NCI-H128 (cell line): ENCODE measurements around the gene DCLK2.
A peak's percentile ranks its signal among the peaks of the same experiment; 100 is the strongest.
"Not testable (repeated sequence)": the region's sequence is repeated elsewhere in the genome, so short reads cannot be mapped to it uniquely, and the experiment has no call there.

ENCODE experiments used
- DNase-seq: peaks from one replicate; lab custom pipeline; 2025; ENCODE audit not compliant: unreplicated experiment; lab: John Stamatoyannopoulos, UW

Gene DCLK2

DNA sequence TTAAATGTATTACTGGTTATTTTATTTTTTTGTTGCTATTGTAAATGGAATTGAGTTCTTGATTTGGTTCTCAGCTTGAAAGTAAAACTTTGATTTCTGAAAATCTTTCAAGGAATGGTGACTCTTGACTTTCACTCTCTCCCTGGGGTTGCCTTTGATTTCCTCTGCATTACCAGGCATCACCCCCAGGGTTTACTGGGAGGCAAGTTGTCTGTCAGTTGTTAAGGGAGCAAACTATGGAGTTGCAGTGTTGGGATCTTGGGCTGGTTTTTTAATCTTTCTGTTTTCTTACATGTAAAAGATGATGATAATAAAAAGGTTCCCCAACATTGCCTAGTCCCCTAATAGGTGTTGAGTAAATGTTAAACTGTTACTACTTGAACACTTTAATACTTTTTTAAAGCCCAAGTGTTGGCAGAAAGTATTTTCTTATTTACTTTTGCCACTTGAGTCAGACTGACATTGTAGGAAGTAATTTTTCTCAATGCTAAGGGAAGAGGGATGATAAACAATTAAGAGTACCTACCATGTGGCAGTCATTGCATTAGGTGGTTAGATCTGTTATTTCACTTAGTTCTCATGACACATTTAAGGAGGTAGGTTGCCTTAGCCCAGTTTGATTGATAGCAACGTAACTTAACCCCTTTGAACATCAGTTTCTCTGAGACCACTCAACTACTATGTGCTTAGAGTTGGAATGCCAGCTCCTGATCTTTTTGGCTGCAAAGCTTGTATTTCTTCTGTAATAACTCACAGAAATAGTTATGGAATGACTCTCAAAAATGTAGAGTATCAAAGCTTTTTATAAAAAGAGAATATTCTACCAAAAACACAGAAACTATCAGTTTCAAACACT lies 67.1 kb downstream of the DCLK2 start:
- DNase-seq = no peak

DNA sequence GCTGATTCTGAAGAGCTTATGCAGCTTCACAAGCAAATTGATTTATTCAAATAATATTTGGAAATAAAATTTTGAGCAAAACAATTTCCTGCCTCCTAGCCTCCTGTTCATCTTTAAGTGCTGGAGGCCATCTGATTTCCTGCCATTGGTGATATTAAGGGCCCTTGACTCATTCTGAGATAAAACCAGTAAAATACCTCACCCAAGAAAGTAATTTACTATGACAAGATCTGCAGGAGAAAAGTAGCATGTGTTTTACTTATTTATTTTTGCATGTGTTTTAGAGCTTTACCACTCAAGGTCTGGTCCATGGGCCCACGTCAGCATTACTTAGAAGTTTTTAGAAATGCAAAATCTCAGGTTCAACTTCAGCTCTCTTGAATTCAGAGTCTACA lies 67.7 kb downstream of the DCLK2 start:
- DNase-seq = no peak

GRCh38 chr4:150149381-150149780 lies 71.1 kb downstream of the DCLK2 start:
- DNase-seq = no peak

DNA sequence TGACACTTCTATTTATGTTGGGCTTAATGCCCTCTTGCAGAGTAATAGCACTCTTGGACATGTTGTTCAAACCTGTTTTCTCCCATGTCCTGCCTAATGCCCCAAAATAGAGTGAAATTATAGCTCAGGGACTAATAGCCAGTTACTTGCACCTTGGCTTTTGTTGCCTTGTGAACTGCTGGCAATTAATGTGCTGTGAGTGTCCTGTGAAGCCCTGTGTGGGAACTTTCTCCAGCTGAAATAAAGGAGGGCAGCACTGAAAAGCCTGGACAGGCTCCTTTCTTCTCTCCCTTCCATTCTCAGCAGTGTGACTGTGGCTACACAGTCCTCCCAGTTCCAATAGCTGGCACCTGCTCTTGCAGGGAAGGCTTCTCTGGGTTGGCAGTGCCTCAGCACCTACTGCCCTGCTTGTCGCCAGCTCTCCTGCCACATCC lies 72.4 kb downstream of the DCLK2 start:
- DNase-seq = no peak

GRCh38 chr4:150152766-150153165 lies 74.5 kb downstream of the DCLK2 start:
- DNase-seq = no peak

DNA sequence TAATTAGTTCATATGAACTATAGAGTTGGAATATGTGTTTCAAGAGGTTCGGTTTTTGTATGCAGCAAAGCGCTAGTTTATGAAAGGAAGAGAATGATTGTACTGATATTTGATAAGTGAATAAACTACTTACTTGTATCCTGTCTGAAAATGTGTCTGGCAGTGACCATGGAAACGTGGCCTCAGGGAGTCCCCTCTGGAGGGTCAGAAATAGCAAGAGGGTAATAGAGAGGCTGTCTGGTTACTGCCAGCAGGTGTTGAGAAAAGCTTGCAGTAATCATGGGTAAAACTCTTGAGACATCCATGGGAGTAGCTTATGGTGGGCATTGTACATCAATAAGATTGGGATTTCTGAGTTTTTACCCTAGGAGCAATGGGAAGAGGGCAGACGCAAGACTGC lies 77.1 kb downstream of the DCLK2 start:
- no peak for DNase-seq

DNA sequence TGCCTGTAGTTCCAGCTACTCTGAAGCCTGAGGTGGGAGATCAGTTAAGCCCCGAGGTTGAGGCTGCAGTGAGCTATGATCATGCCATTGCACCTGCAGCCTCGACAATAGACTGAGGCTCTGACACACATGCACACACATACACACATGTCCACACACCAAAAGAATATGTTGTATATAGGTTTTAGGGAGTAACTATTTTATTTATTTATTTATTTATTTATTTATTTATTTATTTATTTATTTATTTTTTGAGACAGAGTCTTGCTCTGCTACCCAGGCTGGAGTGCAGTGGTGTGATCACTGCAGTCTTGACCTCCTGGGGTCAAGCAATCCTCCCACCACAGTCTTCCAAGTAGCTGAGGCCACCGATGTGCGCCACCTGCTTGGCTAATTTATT lies 78.3 kb downstream of the DCLK2 start:
- no peak for DNase-seq

DNA sequence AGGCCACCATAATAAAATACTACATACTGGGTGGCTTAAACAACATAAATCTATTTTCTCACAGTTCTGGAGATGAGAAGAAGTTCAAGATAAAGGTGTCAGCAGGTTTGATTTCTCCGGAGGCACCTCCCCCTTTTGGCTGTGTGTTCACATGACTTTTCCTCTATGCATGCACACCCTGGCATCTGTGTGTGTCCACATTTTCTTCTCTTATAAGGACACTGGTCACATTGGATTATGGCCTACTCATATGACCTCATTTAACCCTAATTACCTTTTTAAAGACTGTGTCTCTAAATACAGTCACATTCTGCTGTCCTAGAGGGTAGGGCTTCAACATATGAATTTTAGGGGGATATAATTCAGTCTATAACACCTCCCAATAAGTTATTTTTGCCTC lies 79.8 kb downstream of the DCLK2 start:
- no peak for DNase-seq

DNA sequence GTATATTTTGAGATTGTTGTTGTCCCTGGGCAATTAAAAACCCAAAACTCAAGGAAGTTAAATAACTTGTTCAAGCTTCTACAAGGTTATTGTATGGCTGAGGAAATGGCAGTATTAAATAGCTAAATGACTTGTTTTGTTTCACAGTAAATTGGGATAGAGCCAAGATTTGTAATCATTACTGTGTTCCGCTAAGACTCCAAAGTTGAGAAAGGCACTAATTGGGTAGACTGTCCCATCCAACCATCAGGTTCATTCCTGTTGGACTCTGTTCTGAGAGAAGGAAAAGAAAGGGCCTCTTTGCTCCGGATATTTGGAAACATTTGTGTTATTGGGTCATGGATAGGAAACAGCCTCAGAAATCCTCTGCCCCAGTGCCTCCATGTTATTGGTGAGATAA lies 82.2 kb downstream of the DCLK2 start:
- no peak for DNase-seq

DNA sequence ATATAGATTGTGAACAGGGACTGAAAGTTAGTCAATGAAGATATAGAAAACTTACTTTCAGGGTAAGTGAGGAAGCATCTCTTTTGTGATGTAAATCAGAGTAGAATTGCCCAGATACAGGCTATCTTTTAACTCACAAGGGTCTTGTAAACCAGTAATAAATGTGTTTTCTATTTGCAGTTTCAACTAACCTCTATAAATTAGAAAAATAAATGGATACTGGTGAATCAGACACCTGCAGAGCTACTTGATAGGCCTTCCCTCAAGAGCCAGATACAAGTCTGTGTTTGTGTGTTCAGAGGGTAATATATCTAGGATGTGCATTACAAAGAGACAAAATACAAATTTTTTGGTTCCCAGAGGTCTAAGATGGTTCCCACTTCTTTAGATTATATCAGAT lies 82.9 kb downstream of the DCLK2 start:
- DNase-seq = no peak

- not testable (repeated sequence) for DNase-seq
These were observed 83.8 kb downstream of the DCLK2 start for GRCh38 chr4:150162020-150162419.

DNA sequence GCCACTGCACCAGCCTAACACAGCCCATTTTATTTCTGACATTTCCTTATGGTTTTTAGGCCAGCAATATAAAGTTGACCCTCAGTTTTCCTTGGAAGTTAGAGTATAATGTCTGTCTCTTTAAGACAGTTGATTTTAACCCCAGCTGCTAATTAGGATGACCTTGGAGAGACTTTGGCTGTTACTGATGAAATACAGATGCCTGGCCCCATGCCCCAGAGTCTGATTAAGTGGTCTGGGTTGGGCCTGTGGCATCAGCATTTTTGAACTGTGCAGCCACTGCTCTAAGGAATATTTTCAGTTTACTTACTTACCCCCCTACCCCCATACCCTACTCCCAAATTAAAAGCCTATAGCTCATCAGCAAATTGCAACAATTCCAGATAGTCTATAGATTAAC lies 85.8 kb downstream of the DCLK2 start:
- DNase-seq = no peak

DNA sequence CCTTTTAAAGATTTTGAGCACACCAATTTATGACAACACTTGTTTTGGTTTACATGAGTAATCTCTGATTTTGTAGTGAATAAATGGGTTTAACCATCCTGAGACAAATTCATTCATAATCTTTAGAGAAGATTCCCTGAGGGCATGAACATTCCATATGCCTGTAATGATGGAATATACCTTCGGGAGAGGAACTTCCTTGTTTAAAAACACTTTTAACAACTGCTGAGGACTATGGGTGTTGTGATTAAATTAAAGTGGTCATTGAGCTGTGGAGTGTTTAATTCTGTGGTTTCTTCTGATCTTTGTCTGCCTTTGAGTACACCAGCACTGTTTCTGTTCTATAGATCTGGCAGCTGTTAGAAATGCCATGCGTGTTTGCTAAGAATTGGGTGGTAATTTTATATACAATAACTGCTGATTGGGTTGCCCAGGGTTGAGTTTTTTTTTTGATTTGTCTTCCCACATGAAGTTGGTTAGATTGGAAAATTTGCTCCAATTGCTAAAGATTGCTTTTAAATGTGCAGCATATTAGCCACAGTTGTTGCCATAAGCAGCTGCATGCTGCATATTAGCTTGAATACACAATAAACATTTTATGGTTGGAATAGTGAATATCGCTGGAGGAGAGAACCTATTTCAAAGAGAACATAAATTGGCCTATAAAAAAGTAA lies 86.8 kb downstream of the DCLK2 start:
- DNase-seq = peak; percentile 27

DNA sequence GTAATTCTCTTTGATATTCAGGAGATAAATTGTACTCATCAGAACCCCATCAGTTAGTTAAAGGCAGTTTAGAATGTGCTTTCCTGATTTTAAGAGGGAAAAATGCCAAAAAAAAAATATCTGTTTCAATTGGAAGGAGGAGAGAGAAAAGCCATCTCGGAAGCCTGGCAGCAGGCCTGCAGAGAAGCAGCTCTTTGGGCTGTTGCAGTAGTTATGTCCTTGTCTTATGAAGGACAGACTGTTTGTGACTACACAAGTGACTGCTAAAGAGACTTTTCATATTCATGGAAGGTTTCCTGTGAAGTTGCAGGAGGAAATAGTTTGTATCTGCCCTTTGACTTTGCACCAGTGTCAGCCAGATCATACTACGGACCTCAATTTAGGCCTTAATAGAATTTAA lies 88.8 kb downstream of the DCLK2 start:
- DNase-seq = no peak

DNA sequence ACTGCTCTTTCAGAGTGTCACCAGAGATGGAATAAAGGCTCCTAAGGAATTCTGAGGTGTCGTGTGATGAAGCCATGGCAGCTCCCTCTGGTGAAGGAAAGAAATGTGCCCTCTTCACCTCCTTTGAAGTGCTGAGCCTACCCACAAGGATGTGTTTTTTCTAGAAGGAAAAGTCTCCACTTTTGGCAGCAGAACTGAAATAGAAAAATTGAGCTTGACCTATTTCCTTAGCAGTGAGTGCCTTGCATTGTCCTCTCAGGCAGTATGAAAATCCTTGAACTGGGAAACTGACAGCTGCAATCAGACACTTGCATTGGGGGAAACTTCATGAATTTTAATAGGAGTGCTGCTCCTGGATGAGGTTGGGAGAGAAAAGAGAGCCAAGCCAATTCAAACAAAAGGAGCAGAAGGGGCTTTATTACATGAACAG lies 95.2 kb downstream of the DCLK2 start:
- no peak for DNase-seq

DNA sequence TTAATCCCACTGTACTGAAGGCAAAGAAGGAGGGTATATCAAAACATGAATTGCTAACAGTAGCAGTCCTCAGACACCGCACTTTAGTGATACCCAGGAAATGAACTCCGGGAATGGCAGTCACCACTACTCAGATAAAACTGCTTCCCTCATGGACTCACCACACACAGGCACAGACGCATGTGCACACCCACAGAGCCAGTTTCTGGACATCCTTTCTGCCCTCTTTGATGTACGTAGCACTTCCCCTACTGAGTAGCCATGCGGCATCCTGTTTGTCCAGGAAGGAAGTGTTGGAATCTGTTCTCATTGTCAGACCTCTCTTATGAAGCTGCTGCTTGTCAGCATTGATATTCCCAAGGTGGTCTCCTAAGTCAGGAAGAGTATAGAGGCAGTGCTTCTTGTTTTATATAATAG lies 95.7 kb downstream of the DCLK2 start:
- DNase-seq = no peak

DNA sequence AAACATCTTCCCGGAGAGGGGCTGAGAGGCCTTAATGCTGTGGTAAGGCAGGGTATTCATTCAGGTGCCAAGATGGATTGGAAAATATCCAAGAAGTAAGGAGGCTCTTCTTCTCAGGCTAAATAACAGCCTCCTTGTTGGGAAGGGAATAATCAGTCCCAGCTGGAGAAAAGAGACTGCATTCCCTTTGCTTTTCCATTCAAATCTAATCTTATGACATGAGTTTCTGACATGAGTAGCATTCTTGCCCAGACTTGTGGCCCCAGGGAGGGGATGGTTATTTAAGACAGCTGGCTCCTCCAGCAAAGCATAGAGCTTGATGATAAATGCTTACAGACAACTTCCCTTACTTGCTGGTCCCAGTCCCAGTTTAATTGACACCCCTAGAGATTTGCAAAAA lies 98.3 kb downstream of the DCLK2 start:
- no peak for DNase-seq

GRCh38 chr4:150178161-150178560 lies 99.9 kb downstream of the DCLK2 start:
- DNase-seq = no peak

DNA sequence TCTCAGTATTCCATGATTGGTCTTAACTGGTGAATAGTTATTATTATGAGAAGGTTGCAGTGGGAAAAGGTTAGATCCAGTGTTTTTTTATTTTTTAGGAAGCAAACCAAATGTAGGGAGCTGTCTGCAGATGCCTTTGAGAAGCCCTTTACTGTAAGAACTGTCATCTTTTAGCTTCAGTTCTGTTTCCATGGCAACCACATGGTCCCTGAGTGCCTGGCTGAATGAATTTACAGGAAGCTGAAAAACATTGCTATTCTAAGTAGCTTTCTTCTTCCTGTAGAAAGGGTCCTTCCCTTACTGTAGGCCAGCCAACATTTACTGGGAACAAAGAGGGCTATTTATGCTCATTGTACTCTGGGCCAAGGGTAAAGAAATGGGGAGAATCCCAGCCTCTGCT lies 103.3 kb downstream of the DCLK2 start:
- DNase-seq = no peak

GRCh38 chr4:150182794-150183193 lies 104.5 kb downstream of the DCLK2 start:
- DNase-seq = no peak

DNA sequence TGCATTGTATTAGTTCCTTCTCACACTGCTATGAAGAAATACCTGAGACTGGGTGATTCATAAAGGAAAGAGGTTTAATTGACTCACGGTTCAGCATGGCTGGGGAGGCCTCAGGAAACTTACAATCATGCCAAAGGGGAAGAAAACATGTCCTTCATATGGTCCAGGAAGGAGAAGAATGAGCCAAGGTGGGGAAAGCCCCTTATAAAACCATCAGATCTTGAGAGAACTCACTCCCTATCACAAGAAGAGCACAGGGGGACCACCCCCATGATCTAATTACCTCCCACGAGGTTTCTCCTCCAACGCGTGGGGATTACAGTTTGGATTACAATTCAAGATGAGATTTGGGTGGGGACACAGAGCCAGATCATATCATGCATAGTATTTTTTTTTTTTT lies 106.8 kb downstream of the DCLK2 start:
- DNase-seq = not testable (repeated sequence)

DNA sequence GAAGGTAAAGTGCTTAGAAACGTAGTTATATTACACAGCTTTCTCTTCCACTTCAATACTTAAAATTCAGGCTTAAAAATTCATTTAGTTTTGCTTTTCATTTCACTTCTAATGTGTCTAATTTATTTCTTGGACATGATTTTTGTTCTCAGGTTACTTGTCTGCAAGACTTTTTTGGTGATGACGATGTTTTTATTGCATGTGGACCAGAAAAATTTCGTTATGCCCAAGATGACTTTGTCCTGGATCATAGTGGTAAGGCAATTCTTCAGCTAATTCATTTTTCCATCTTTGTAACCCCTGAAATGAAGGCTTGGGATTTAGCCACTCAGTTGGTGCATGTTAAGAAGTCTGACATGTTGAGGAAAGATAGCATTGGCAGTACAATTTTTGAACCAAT lies 114.7 kb downstream of the DCLK2 start:
- DNase-seq = no peak
